ENCODE results near the gene SPECC1.
A peak's percentile ranks its signal among the peaks of the same experiment; 100 is the strongest.

Gene SPECC1

DNA sequence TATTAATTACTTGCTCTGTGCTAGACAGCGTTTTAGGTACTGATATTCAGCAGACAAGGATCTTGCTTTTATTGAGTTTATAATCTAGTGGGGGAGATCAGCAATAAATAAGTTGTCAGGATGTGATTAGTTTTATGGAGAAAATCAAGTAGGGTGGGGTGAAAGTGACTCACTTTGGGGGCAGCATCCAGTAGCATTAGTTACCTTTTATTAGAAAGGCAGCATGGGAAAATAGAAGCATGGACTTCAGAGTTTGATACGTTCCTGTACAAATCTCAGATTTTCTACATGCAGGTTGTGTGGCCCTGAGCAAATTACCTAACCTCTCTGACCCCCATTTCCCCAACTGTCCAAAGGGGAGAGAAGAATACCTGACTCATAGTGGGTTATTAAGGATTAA, 42.5 kb downstream of the SPECC1 start:
- DNase-seq (ENCODE audit: low read depth): no peak
- TF ChIP-seq, protein P1, sequence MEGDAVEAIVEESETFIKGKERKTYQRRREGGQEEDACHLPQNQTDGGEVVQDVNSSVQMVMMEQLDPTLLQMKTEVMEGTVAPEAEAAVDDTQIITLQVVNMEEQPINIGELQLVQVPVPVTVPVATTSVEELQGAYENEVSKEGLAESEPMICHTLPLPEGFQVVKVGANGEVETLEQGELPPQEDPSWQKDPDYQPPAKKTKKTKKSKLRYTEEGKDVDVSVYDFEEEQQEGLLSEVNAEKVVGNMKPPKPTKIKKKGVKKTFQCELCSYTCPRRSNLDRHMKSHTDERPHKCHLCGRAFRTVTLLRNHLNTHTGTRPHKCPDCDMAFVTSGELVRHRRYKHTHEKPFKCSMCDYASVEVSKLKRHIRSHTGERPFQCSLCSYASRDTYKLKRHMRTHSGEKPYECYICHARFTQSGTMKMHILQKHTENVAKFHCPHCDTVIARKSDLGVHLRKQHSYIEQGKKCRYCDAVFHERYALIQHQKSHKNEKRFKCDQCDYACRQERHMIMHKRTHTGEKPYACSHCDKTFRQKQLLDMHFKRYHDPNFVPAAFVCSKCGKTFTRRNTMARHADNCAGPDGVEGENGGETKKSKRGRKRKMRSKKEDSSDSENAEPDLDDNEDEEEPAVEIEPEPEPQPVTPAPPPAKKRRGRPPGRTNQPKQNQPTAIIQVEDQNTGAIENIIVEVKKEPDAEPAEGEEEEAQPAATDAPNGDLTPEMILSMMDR (IDR thresholded peaks at IDR 0.05; ENCODE audit: low read depth, low read length, missing control alignments): no peak
- no peak overlapping the region for H3K4me3 ChIP-seq (ENCODE audit: low read depth, low read length)

DNA sequence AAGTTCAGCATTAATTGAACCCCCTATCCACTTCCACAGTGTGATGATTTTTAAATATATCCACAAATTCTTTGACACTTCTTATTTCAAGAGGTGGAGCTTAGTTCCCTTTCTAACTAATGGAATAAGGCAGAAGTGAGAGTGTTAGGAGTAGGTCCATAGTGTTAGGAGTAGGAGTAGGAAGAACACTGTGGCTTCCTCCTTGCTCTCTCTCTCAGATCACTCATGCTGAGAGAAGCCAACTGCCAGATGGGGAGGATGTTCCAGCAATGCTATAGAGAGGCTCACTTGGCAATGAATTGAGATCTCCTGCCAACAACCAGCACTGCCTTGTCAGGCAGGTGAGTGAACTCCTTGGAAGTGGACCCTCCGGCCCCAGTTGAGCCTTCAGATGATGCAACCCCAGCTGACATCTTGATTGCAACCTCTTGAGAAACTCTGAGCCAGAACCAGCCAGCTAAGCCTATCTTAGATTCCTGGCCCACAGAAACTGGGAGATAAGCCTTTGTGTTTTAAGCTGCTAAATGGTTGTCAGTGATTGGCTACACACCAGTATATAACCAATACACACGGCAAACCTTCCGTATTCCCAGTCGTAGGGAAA, 44.3 kb downstream of the SPECC1 start:
- H3K4me3 ChIP-seq (ENCODE audit: low read depth, low read length): no peak overlapping the region
- no peak for DNase-seq (ENCODE audit: low read depth)
- TF ChIP-seq, protein P1 (IDR thresholded peaks at IDR 0.05; ENCODE audit: low read depth, low read length, missing control alignments): no peak

DNA sequence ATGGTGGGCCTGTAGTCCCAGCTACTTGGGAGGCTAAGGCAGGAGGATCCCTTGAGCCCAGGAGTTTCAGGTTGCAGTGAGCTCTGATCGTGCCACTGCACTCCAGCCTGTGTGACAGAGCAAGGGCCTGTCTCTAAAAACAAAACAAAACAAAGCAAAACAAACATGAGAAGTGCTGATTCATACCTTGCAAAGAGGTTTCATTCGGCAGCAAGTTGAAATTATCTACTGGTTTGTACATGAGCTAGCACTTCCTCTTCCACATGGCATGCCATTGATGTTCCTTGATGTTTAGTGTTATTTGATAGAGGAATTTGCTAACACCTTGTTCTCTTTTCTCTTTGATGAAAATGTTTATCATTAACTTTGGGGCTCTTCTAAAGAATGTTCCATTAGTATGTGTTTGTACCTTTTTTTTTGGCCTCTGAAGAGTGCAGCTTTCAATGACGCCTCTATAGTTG, 50.6 kb downstream of the SPECC1 start:
- H3K4me3 ChIP-seq (ENCODE audit: low read depth, low read length): no peak overlapping the region
- TF ChIP-seq, protein P1 (IDR thresholded peaks at IDR 0.05; ENCODE audit: low read depth, low read length, missing control alignments): no peak
- DNase-seq (ENCODE audit: low read depth): peak; percentile 59

DNA sequence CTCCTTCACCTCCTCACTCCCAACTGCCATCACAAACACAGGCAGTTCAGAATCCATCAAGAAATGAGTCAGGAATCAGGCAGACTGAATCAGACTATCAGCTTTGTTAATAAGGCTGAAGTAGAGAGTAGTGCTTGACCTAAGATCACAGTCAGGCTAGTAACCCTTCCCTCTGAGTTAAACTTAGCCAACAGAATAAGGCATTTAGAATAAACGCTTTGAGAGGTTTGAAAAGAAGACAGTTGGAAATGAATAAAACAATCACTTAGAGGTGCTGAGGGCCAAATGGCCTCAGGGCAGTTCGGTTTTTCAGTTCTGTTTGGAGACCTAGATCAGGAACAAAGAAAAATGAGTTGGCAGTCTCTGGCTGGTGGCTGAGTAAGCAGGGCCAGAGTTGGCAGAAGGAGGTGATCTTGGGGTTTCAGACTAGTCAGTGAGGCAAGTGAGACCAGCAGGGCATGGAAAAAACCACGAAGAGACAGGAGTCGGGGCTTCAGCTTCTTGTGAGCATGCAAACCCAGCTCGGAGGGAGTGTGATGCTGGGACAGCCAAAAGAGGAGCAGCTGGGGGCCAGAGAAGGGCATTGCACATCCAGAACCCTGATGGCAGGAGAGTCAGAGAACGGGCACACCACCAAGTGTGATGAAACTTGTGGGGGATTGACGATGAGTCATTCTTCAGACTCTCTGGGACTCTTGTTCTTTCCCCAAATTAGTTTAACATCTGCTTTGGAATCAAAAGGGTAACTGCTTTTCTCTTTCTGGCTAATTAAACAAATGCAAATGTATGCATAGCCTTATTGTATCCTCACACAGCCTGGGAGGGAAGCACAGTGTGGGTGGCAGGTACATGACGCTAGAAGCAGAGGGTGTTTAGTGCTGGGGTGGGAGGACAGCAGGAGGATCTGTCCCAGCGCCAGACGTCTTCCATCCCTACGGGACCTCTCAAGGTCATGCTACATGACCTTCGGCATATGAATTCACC, 54.8 kb downstream of the SPECC1 start:
- peak overlapping the region; percentile 26; the same call in 1 of the 2 replicates for H3K4me3 ChIP-seq (ENCODE audit: low read depth, low read length)
- TF ChIP-seq, protein P1 (IDR thresholded peaks at IDR 0.05; ENCODE audit: low read depth, low read length, missing control alignments): no peak
- DNase-seq (ENCODE audit: low read depth): peak; percentile 40

DNA sequence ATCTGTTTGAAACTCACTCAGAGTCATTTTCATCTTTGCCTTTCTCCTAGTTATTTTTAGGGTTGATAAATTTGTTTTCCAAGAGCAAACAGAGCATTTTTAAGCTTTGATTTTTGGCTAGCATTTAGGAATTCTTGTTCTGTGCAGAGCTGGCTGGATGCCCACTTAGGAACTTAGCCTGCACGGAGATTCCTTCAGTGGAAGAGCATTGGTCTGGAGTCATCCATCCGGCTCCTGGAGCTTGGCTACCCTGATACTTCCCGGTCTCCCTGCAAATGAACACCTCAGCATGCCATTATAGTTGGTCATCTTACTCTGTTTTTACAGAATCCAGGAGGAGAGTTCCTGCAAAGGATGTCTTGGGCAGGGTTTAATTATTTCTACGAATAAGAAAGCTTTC, 57.1 kb downstream of the SPECC1 start:
- DNase-seq (ENCODE audit: low read depth): no peak
- no peak overlapping the region for H3K4me3 ChIP-seq (ENCODE audit: low read depth, low read length)
- TF ChIP-seq, protein P1 (IDR thresholded peaks at IDR 0.05; ENCODE audit: low read depth, low read length, missing control alignments): no peak

DNA sequence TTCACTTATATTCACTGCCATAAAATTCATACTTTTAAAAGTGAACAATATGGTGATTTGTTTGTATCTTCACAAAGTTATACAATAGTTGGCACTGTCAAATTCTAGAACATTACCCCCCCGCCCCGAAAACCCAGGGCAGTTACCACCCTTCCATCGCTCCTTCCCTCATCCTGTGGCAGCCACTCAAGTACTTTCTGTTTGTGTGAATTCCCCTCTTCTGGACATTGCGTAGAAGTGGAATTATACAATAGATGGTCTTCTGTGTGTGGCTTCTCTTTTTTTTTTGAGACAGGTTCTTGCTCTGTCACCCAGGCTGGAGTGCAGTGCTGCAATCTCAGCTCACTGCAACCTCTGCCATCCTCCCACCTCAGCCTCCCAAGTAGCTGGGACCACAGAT, 58.6 kb downstream of the SPECC1 start:
- TF ChIP-seq, protein P1 (IDR thresholded peaks at IDR 0.05; ENCODE audit: low read depth, low read length, missing control alignments): no peak
- DNase-seq (ENCODE audit: low read depth): no peak
- no peak overlapping the region for H3K4me3 ChIP-seq (ENCODE audit: low read depth, low read length)
